Panc1 (cell line): Measurements from ENCODE around the gene ANKRD49. TPM values are rescaled to one million over a fixed set of nuclear protein-coding genes. Genes with fewer than 3 reads are reported as not detected.

Experiments used
- ATAC-seq: fragments of 200-7000 bp; cut with Tn5 transposase; 2 replicates; pipeline ENCODE4 v1.9.1; 2020; ENCODE audit warnings: mild to moderate bottlenecking, moderate library complexity
- BruUV-seq: library from RNA; stranded (reverse); fragments of 400-500 nt; replicated peaks from 2 replicates; lab custom pipeline; 2021; lab: Mats Ljungman, UMichigan
- CTCF ChIA-PET: fragments of 300-600 bp; sonication (Branson Sonifier 250); formaldehyde crosslinking; loops from one replicate; lab custom pipeline; 2022; ENCODE audit warnings: antibody characterized with exemption; lab: Charles Lee
- POLR2A ChIA-PET: fragments of 300-600 bp; sonication (Branson Sonifier 250); formaldehyde crosslinking; loops from one replicate; lab custom pipeline; 2022; ENCODE audit warnings: antibody characterized with exemption; lab: Charles Lee
- DNase-seq: peaks from one replicate; pipeline ENCODE4 v3.0.0-alpha.2; 2010; ENCODE audit warnings: low read depth, low spot score
- H3K27ac ChIP-seq: 2 replicates; pipeline ENCODE4 v1.5.1; 2011; ENCODE audit warnings: mild to moderate bottlenecking, low read length, inconsistent platforms
- H3K27me3 ChIP-seq: fragments of 200-500 bp; sonication (Bioruptor generic); 2 replicates; pipeline ENCODE4 v1.6.0; 2014; ENCODE audit warnings: low read length, inconsistent platforms; ENCODE audit not compliant: control insufficient read depth, insufficient read depth
- H3K36me3 ChIP-seq: fragments of 200-500 bp; sonication (Bioruptor generic); 2 replicates; pipeline ENCODE4 v1.5.1; 2014; ENCODE audit warnings: inconsistent platforms, mild to moderate bottlenecking, low read length, moderate library complexity; ENCODE audit not compliant: control insufficient read depth, insufficient read depth
- H3K4me1 ChIP-seq: 2 replicates; pipeline ENCODE4 v1.5.1; 2011; ENCODE audit warnings: inconsistent platforms, mild to moderate bottlenecking, low read length, moderate library complexity; ENCODE audit not compliant: control insufficient read depth, insufficient read depth
- H3K4me3 ChIP-seq, 2 experiments: 2 replicates each; pipeline ENCODE4 v1.5.1; 2011 to 2012; ENCODE audit warnings: low read depth in 2 of 2, low read length in 2 of 2, mild to moderate bottlenecking in 2 of 2, inconsistent platforms in 1 of 2, moderate library complexity in 1 of 2
- H3K9me3 ChIP-seq: fragments of 200-500 bp; sonication (Bioruptor generic); 2 replicates; pipeline ENCODE4 v1.5.1; 2014; ENCODE audit warnings: low read depth, mild to moderate bottlenecking, inconsistent platforms, low read length, moderate library complexity; ENCODE audit not compliant: control insufficient read depth, insufficient read depth
- POLR2AphosphoS5 ChIP-seq: IDR thresholded peaks from 2 replicates; pipeline ENCODE4 v1.6.1; 2012; ENCODE audit warnings: mild to moderate bottlenecking, low read depth, low read length, moderate library complexity
- SIN3A ChIP-seq: IDR thresholded peaks from 2 replicates; pipeline ENCODE4 v1.6.1; 2012; ENCODE audit warnings: low read depth, mild to moderate bottlenecking, low read length, moderate library complexity, borderline replicate concordance; ENCODE audit not compliant: insufficient read depth
- TCF7L2 ChIP-seq: IDR thresholded peaks from 2 replicates; pipeline ENCODE4 v1.6.1; 2011; ENCODE audit warnings: mild to moderate bottlenecking, low read depth, low read length, inconsistent platforms
- in situ Hi-C: cut with HindIII; loops from 2 replicates; pipeline ENCODE4 v1.10.0; 2016; ENCODE audit warnings: low sequenced_read_pairs, low pct_unique_long_range_greater_than_20kb
- intact Hi-C: fragments of 100-400 bp; cut with micrococcal nuclease; formaldehyde crosslinking; loops from one replicate; pipeline ENCODE4 v1.10.0; 2022; ENCODE audit not compliant: unreplicated experiment
- total RNA-seq: library from RNA; stranded (reverse); gene quantifications from one replicate; pipeline ENCODE4 v1.2.1, GENCODE V29; 2021; ENCODE audit not compliant: unreplicated experiment
- TF ChIP-seq, protein P1 (sequence below), 2 experiments: IDR thresholded peaks; 2 replicates each; pipeline ENCODE4 v1.6.1; 2011 to 2012; ENCODE audit warnings: low read depth in 2 of 2, control low read depth in 1 of 2, low read length in 1 of 2, mild to moderate bottlenecking in 1 of 2, moderate library complexity in 1 of 2; ENCODE audit not compliant: insufficient read depth in 1 of 2
- TF ChIP-seq, protein P2 (sequence below): fragments of 450-650 bp; IDR thresholded peaks from 2 replicates; pipeline ENCODE4 v1.5.1; 2017; ENCODE audit warnings: mild to moderate bottlenecking

The ANKRD49 gene
- total RNA-seq, 1 experiment from 2014 or later = 15.4 TPM

DNA sequence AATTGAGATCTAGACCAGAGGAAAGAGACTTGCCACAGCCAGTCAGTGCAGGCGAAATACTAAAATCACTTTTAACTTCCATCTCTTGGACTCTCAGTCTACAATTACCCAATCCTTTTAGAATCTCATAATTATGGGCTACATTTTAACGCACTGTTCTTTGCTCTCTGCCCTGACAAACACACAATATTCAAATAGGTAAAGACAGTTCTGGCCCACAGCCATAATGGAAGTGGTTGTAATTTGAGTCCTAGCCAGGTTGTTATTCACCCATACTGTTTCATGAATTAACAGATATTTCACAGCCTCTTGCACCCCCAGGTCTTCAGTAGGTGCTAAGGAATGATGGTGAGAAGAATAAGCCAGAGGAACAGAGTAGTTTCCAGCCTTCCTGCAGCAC lies 19.3 kb downstream of the ANKRD49 start:
- ChIA-PET POLR2A (no interaction called here), CTCF (interaction anchor here (1.3 kb wide), 1 partner anchor 618 kb away, joined by 4 read pairs; no protein-coding TSS in a partner anchor)
- intact Hi-C loops (loop anchor here (10.0 kb wide), 1 partner anchor 382 kb away; no protein-coding TSS in a partner anchor), in situ Hi-C loops (no loop called here)
- no TSS peak for BruUV-seq
- Histone ChIP-seq H3K4me1 (0 out of 2 replicates have a peak, but pooled peaks cover 4% of the 10 kb centered on the region), H3K27me3 (peaks cover 14% of the 10 kb centered on the region), H3K9me3 (no peaks in the 10 kb centered on the region), H3K36me3 (no peaks in the 10 kb centered on the region), H3K27ac (no peak overlapping the region), H3K4me3 (no peak overlapping the region)
- DNase-seq (no peak), ATAC-seq (no peak)
- TF ChIP-seq POLR2AphosphoS5 (no peak), SIN3A (no peak), TCF7L2 (no peak)
- TF ChIP-seq, protein P1, sequence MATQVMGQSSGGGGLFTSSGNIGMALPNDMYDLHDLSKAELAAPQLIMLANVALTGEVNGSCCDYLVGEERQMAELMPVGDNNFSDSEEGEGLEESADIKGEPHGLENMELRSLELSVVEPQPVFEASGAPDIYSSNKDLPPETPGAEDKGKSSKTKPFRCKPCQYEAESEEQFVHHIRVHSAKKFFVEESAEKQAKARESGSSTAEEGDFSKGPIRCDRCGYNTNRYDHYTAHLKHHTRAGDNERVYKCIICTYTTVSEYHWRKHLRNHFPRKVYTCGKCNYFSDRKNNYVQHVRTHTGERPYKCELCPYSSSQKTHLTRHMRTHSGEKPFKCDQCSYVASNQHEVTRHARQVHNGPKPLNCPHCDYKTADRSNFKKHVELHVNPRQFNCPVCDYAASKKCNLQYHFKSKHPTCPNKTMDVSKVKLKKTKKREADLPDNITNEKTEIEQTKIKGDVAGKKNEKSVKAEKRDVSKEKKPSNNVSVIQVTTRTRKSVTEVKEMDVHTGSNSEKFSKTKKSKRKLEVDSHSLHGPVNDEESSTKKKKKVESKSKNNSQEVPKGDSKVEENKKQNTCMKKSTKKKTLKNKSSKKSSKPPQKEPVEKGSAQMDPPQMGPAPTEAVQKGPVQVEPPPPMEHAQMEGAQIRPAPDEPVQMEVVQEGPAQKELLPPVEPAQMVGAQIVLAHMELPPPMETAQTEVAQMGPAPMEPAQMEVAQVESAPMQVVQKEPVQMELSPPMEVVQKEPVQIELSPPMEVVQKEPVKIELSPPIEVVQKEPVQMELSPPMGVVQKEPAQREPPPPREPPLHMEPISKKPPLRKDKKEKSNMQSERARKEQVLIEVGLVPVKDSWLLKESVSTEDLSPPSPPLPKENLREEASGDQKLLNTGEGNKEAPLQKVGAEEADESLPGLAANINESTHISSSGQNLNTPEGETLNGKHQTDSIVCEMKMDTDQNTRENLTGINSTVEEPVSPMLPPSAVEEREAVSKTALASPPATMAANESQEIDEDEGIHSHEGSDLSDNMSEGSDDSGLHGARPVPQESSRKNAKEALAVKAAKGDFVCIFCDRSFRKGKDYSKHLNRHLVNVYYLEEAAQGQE (IDR thresholded peaks at IDR 0.05; ENCODE audit: insufficient read depth in 1 of 2, low read depth in 2 of 2, low read length in 1 of 2) = no peak
- TF ChIP-seq, protein P2, sequence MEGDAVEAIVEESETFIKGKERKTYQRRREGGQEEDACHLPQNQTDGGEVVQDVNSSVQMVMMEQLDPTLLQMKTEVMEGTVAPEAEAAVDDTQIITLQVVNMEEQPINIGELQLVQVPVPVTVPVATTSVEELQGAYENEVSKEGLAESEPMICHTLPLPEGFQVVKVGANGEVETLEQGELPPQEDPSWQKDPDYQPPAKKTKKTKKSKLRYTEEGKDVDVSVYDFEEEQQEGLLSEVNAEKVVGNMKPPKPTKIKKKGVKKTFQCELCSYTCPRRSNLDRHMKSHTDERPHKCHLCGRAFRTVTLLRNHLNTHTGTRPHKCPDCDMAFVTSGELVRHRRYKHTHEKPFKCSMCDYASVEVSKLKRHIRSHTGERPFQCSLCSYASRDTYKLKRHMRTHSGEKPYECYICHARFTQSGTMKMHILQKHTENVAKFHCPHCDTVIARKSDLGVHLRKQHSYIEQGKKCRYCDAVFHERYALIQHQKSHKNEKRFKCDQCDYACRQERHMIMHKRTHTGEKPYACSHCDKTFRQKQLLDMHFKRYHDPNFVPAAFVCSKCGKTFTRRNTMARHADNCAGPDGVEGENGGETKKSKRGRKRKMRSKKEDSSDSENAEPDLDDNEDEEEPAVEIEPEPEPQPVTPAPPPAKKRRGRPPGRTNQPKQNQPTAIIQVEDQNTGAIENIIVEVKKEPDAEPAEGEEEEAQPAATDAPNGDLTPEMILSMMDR = no peak

DNA sequence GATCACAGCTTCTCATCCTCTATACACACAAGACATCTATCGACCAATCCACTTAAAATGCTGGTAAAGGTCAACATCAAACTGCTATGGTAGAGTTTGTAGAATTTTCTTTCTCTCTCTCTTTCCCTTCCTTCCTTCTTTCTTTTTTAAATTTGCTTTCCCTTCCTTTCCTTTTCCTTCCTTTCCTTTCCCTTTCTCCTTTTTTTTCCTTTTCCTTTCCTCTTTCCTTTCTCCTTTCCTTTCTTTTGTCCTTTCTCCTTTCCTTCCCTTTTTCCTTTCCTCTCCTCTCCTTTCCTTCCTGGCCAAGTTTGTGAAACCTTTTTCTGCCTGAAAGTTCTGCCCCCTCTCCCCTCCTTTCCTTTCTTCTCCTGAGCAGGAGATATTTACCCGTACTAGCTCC lies 21.6 kb downstream of the ANKRD49 start:
- Histone ChIP-seq H3K27me3 (peaks cover 14% of the 10 kb centered on the region), H3K36me3 (no peaks in the 10 kb centered on the region), H3K9me3 (no peaks in the 10 kb centered on the region), H3K4me1 (0 out of 2 replicates have a peak, but pooled peaks cover 4% of the 10 kb centered on the region), H3K4me3 (no peak overlapping the region), H3K27ac (no peak overlapping the region)
- BruUV-seq = no TSS peak
- DNase-seq (no peak), ATAC-seq (no peak)
- in situ Hi-C loops (no loop called here), intact Hi-C loops (loop anchor here (5.0 to 10.0 kb wide), 2 partner anchors 87 to 379 kb away; no protein-coding TSS in a partner anchor)
- ChIA-PET POLR2A (no interaction called here), CTCF (no interaction called here)
- TF ChIP-seq POLR2AphosphoS5 = no peak
- no peak for TF ChIP-seq SIN3A
- no peak for TF ChIP-seq TCF7L2
- TF ChIP-seq, protein P1 (IDR thresholded peaks at IDR 0.05; ENCODE audit: insufficient read depth in 1 of 2, low read depth in 2 of 2, low read length in 1 of 2) = no peak
- TF ChIP-seq, protein P2 = no peak
